HG02588 (cell line): Measurements from ENCODE around the gene LILRB2.
"Not testable (repeated sequence)": the region's sequence is repeated elsewhere in the genome, so short reads cannot be mapped to it uniquely, and the experiment has no call there.

Source experiments
- ATAC-seq: cut with Tn5 transposase; IDR thresholded peaks from one replicate; pipeline ENCODE4 v1.9.1; 2021; ENCODE audit warnings: mild to moderate bottlenecking, moderate library complexity; ENCODE audit not compliant: unreplicated experiment

LILRB2 gene

GRCh38 chr19:54281007-54281728 is at the start of gene LILRB2:
Gene LILRB2, minus strand, starts transcription at chr19:54281110. Its CDS starts 614 bp downstream, at chr19:54280496.
- ATAC-seq: no peak

DNA sequence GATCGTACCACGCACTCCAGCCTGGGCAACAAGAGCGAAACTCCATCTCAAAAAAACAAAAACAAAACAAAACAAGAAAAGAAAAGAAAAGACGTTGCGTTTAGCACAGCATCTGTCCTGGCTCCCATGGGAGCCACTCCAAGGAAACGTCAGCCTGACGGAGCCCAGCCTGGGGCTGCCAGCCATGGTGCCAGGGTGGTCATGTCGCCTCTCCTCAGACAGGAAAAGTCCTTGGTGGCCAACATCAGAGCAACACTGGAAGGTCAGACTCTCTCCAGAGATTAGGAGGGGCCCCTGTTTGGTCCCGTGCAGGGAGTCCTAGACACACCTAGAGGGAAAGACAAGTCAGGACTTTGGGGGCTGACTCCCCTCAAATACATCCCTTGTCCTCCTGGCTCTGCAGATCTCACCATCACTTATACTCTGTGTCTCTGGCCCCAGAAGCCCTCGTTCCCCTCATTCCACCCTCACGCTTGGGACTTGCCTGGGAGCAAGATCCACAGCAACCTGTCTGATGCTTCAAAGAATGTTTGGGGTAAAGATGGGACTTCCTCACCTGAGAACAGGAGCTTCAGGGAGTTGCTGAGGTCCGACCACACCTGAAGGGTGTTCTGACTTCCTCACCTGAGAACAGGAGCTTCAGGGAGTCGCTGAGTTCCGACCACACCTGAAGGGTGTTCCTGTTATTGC is 48.7 kb upstream of the LILRB2 start:
- ATAC-seq: no peak

DNA sequence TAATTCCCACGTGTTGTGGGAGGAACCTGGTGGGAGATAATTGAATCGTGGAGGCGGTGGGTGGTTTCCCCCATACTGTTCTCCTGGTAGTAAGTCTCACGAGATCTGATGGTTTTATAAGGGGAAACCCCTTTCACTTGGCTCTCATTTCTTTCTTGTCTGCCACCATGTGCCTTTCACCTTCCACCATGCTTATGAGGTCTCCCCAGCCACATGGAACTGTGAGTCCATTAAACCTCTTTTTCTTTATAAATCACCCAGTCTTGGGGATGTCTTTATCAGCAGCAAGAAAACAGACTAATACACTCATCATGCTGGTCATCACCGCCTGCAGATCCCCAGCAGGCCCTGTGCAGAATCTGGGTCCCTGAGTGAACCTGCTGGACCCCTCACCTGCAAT is 47.9 kb upstream of the LILRB2 start:
- not testable (repeated sequence) for ATAC-seq

GRCh38 chr19:54325631-54326030 is 44.7 kb upstream of the LILRB2 start:
- ATAC-seq: no peak

DNA sequence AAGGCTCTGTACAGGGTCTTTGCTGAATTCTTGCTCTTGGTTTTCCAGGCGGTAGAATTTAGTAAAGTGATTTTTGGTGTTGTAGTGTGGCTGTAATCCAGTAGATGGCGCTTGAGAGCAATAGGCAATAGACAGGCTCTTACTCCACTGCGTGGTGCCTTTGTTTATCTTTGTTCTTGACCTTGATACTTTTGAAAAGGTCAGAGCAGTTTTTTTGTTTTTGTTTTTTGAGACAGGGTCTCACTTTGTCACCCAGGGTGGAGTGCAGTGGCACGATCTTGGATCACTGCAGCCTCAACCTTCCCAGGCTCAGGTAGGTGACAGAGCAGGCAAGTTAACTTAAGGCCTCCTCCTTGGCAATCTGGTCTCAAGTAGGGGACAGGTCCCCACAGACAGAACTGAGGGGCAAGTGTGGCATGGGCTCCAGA is 44.3 kb upstream of the LILRB2 start:
- no peak for ATAC-seq

DNA sequence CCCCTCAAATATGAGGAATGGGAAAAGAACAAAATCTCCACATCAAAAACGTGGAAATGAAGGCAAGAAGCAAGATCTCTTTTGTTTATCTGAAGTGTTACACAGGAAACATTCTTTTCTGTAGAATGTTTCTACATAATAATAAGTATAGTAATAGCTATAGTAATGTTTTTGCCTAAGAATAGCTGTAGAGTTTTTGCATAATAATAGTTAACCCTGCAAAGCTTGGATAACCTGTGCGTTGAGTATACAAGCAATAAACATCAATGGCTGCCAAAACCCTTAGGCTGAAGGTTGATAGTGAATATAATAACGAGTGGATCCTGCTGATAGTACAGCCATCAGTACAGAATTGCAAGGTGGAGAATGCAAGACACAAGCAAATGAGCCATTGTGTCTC is 43.2 kb upstream of the LILRB2 start:
- ATAC-seq: no peak

- not testable (repeated sequence) for ATAC-seq
These were observed 42.0 kb upstream of the LILRB2 start for GRCh38 chr19:54322934-54323333.

DNA sequence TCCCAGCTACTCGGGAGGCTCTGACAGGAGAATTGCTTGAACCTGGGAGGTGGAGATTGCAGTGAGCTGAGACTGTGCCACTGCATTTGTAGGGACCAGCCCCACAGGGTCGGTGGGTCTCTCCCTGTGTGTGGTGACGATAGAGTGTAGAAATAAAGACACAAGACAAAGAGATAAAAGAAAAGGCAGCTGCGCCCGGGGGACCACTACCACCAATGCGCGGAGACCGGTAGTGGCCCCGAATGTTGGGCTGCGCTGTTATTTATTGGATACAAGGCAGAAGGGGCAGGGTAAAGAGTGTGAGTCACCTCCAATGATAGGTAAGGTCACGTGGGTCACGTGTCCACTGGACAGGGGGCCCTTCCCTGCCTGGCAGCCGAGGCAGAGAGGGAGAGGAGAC is 41.4 kb upstream of the LILRB2 start:
- ATAC-seq: not testable (repeated sequence)

- ATAC-seq: no peak
These were observed 39.2 kb upstream of the LILRB2 start for GRCh38 chr19:54319892-54320670.

DNA sequence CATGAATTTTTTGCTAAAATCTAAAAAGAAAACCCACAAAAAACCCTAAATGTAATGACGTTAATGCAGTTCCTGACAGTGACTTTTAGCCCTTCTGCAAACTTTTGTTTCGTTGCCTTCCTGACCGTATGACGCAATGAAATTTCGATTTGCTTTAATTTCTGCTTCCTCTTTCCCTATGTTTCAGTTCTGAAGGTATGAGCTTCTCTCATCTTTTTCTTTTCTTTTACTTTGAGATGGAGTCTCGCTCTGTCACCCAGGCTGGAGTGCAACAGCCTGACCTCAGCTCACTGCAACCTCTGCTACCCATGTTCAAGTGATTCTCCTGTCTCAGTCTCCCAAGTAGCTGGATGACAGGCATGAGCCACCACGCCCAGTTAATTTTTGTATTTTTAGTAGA is 38.1 kb upstream of the LILRB2 start:
- no peak for ATAC-seq

GRCh38 chr19:54317965-54318240 is 37.0 kb upstream of the LILRB2 start:
- no peak for ATAC-seq

DNA sequence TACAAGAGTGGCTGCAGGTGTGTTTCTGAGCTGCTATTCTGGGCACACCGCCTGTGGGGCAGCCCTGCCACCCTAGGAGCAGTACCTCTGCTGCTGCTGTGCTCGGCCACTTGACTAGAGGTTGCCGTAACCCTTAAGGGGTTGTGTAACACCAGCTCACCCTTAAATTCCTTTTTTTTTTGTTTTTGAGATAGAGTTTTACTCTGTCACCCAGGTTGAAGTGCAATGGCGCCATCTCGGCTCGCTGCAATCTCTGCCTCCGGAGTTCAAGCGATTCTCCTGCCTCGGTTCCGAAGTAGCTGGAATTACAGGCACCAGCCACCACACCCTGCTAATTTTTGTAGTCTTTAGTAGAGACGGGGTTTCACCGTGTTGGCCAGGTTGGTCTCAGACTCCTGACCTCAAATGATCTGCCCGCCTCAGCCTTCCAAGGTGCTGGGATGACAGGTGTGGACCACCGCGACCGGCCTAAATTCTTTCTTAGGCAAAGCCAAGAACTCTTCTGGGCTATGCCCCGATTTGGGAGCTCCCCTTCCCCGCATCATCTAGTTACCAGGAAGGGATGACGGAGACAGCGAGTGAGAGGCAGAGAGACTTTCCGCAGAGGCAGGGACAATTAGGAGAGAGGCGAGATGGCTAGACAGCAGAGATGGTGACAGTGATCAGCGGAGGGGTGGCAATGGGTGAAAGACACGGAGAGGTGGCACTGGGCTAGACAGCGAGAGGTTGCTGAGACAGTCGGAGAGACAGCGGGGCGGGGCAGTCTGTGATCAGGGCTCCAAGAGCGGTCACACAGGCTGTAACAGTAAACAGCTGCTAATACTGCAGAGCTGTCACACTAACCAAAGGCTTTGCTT is 36.4 kb upstream of the LILRB2 start:
- ATAC-seq: no peak

GRCh38 chr19:54316746-54317107 is 35.8 kb upstream of the LILRB2 start:
- no peak for ATAC-seq

DNA sequence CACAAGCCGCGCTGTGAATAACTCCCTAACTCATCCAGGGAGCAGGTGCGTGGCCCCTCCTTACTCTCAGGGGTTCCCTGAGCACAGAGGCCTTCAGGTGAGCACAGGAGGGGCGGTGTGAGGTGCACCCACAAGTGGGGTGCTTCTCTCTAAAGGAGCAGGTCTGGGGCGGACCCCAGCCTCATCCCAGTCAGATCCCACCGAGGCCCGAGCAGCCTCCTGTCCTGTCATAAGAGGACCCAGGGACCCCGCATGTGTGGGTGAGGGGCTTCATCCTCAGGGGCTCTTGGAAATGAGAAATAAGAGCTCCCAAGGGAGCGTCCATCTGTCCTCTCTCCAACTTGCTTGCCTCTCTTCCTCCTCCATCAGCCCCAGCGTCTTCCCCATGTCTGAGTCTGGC is 35.0 kb upstream of the LILRB2 start:
- no peak for ATAC-seq

DNA sequence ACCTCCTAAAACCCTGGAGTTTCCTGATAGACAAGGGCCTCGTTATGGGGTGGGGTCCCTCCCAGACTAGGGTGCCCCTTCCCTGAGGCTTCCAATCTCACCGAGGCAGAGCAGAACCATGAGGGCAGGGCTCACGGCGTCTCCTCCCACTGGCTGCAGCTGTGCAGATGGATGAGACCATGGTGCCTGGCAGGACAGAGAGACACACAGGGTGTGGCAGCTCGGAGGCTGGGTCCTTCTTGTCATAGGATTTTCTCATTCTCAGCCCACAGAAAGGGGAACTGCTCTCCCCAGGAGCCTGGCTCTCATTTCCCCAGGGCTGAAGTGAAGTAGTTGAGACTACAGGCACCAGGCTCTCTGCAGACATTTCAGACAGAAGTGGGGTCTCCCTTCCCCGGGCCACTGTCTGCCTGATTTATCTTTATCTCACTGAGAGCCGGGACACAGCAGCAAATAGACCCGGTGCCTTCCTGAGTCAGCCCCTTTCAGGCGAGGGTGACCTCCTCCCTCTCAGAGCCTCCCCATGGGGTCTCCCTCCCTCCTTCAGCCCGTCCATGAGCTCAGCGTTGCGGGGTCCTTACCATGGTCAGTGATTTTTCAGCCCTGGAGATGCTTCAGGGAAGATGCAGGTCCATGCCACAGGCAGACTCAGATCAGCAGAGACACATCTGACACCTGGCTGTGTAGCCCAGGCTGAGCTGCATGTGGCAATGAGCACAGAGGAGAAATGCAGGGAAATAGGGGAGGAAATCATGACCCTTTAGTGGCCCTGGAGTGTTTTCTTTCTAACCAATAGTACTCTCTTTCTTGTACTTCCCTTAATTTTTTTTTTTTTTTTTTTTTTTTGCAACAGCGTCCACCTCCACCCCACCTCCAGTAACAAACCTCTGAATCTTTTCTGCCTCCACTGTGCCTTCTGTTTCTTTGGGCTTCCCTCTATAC is 31.8 kb upstream of the LILRB2 start, which contains the start of gene LILRA5:
TSS of gene LILRA5 (minus strand) at position 731 of the 942 bp plus-strand sequence. CDS start at position 584, 147 bp downstream.
- ATAC-seq: no peak

DNA sequence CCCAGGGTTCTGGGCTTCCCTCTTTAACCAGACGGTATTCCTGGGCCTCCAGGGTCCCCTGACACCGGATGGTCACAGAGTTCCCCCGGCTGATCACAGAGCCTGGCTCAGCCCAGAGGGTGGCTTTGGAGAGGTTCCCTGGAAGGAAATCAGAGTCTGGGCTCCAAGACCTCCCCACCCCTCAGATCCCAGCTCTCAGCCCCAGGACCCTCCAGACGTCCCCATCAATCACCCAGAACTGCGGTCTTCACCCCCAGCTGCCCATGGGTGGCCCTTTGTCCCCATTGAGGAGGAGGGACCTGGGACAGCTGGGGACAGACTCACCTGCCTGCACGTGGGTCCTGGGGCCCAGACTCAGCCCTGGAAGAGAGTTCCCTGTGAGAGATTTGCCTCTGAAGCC is 31.1 kb upstream of the LILRB2 start:
- no peak for ATAC-seq

- no peak for ATAC-seq
These were observed 30.6 kb upstream of the LILRB2 start for GRCh38 chr19:54311486-54311885.

GRCh38 chr19:54310543-54310942 is 29.6 kb upstream of the LILRB2 start:
- no peak for ATAC-seq

DNA sequence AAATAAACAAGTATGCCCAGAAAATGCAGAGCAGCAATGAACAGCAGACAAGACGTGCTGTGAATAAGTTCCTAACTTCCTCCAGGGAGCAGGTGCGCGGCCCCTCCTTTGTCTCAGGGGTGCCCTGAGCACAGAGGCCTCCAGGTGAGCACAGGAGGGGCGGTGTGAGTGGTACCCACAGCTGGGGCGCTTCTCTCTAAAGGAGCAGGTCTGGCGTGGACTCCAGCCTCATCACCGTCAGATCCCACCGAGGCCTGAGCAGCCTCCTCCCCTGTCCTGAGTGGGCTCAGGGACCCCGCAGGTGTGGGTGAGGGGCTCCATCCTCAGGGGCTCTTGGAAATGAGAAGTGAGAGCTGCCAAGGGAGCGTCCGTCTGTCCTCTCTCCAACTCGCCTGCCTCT is 28.9 kb upstream of the LILRB2 start:
- ATAC-seq: no peak
